ENCODE results near the gene AGAP6.

DNA sequence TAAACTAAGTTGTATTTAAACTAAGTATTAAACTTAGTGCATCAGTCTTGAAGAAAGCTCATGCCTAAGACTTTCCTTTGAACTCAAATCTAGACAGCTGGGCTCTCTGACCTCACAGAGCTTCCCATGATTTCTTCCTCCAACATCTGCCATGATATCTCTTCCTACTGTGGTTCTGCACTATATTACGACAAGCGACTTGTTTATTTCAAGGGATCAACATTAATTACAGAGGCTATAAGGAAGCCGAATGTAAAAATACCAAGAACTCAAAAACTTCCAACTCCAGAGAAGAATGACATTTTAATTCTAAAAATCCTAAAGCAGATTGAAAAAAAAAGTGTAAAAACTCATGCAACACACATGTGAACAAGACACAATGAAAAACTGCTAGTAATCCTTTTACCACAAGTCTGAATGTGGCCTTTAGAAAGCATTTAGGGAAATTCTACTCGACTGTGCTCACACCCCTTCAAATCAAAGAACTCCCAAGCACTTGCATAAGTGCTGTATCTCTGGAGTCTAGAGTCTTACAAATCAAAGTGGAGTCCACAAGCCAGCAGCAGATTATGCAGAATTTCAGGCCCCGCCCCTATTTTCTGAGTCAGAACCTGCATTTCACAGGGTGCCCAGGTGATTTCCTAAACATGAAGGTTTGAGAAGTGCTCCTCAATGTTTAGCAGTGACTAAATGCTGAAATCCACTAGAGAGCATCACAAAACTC, 56.9 kb downstream of the AGAP6 start:
- no peak for TF ChIP-seq GATA2 (IDR thresholded peaks at IDR 0.05; ENCODE audit: low read depth, low read length)
- TF ChIP-seq GATA3 (IDR thresholded peaks at IDR 0.05; ENCODE audit: low read depth, low read length): no peak
